C4-2B (cell line): ENCODE data around the gene ARHGEF33.

Source experiments
- ZFX ChIP-seq: fragments of 450-650 bp; IDR thresholded peaks from 2 replicates; pipeline ENCODE4 v1.6.1; 2017
- TF ChIP-seq, protein P1 (sequence below): fragments of 450-650 bp; conservative IDR thresholded peaks from 2 replicates; pipeline ENCODE4 v1.5.1; 2017; ENCODE audit warnings: mild to moderate bottlenecking

DNA sequence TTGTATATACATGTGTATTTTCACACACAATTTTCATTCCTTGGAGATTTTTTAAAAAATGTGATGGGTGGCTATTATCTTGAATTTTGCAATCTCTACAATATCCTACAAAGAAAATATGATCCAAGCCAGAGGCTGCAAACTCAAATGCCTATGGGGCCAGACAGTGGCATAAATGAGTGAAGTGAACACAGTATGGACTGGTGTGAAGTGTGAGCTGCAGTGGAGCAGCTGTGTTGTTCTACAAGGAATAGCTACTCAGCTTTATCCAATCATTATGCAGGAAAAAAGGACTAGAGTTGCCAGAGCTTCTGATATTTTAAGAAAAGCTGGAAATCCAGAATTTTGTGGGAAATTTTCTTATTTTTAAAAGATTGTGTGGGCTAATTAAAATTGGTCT is 62.1 kb downstream of the ARHGEF33 start:
- TF ChIP-seq, protein P1, sequence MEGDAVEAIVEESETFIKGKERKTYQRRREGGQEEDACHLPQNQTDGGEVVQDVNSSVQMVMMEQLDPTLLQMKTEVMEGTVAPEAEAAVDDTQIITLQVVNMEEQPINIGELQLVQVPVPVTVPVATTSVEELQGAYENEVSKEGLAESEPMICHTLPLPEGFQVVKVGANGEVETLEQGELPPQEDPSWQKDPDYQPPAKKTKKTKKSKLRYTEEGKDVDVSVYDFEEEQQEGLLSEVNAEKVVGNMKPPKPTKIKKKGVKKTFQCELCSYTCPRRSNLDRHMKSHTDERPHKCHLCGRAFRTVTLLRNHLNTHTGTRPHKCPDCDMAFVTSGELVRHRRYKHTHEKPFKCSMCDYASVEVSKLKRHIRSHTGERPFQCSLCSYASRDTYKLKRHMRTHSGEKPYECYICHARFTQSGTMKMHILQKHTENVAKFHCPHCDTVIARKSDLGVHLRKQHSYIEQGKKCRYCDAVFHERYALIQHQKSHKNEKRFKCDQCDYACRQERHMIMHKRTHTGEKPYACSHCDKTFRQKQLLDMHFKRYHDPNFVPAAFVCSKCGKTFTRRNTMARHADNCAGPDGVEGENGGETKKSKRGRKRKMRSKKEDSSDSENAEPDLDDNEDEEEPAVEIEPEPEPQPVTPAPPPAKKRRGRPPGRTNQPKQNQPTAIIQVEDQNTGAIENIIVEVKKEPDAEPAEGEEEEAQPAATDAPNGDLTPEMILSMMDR = no peak
- TF ChIP-seq ZFX = no peak
